ENCODE data around the gene CIZ1. TPM values are rescaled to one million over a fixed set of nuclear protein-coding genes. Genes with fewer than 3 reads are reported as not detected.

Gene CIZ1
- total and polyA plus RNA-seq, 2 of the 13 experiments (the other 11 are each of a cell fraction or from before 2014, with no cell fraction given): 30.6 to 50.3 TPM

DNA sequence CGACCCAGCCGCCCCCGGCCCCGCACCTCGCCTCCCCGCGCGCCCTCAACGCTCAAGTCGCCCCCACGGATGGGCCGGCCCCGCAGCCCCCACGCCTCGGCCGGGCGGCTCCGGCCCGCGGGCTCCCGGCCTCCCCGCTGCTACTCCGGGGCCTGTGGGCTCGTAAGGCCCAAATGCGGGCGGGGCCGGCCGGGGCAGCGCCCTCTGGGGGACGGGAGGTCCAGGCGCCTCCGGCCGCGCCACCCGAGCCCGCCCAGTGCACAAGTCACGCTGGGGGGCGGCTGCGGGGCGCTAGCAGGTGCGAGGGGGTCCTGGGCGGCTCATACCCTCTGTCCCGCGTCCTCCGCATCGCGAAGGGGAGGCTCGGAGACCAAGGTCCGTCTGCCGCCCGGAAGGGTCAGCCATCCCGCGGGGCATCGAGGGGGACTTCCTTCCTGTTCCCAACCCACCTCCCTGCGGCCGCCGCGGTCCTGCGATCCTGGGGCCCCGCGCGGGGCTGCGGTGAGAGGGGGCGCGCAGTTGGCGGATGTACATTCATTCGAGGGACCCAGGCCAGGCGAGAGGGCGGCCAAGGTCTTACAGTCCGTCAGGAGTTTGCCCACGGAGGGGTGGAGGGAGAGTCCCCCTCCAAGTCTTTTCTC, at the start of gene CIZ1 (continued):
- TF ChIP-seq, protein P1, sequence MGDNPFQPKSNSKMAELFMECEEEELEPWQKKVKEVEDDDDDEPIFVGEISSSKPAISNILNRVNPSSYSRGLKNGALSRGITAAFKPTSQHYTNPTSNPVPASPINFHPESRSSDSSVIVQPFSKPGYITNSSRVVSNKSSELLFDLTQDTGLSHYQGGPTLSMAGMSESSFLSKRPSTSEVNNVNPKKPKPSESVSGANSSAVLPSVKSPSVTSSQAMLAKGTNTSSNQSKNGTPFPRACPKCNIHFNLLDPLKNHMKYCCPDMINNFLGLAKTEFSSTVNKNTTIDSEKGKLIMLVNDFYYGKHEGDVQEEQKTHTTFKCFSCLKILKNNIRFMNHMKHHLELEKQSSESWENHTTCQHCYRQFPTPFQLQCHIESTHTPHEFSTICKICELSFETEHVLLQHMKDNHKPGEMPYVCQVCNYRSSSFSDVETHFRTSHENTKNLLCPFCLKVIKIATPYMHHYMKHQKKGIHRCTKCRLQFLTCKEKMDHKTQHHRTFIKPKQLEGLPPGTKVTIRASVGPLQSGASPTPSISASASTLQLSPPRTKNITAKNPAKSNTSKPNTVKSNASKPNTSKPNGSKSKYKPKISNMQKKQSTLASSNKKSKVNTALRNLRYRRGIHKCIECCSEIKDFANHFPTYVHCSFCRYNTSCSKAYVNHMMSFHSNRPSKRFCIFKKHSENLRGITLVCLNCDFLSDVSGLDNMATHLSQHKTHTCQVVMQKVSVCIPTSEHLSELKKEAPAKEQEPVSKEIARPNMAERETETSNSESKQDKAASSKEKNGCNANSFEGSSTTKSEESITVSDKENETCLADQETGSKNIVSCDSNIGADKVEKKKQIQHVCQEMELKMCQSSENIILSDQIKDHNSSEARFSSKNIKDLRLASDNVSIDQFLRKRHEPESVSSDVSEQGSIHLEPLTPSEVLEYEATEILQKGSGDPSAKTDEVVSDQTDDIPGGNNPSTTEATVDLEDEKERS (CRISPR knock-in tag; IDR thresholded peaks at IDR 0.05): no peak
- TF ChIP-seq MXI1 (IDR thresholded peaks at IDR 0.05; ENCODE audit: borderline replicate concordance, low read depth, low read length) (0 out of 3 replicates have a peak, but pooled peaks have one; percentile 32), HOXA5 (CRISPR knock-in tag; IDR thresholded peaks at IDR 0.05) (no peak; the same call in 1 of the 2 replicates), ZNF768 (CRISPR knock-in tag; IDR thresholded peaks at IDR 0.05) (0 out of 2 replicates have a peak, but pooled peaks have one; percentile 32), ZNF317 (CRISPR knock-in tag; IDR thresholded peaks at IDR 0.05) (no peak), ZNF775 (CRISPR knock-in tag; IDR thresholded peaks at IDR 0.05; ENCODE audit: borderline replicate concordance) (no peak), KDM1A (CRISPR knock-in tag; IDR thresholded peaks at IDR 0.05) (no peak), FOXA1 (IDR thresholded peaks at IDR 0.05) (no peak), FOXA1 (CRISPR knock-in tag; IDR thresholded peaks at IDR 0.05) (no peak), KDM5B (CRISPR knock-in tag; IDR thresholded peaks at IDR 0.05; ENCODE audit: borderline replicate concordance) (peak; percentile 72; the same call in 1 of the 2 replicates), KAT2B (IDR thresholded peaks at IDR 0.05; ENCODE audit: borderline replicate concordance, low read depth, low read length) (no peak), NCOA5 (CRISPR knock-in tag; IDR thresholded peaks at IDR 0.05) (no peak), ZNF724P (CRISPR knock-in tag; IDR thresholded peaks at IDR 0.05; ENCODE audit: borderline replicate concordance) (peak; percentile 63; the same call in 1 of the 2 replicates), ZNF225 (CRISPR knock-in tag; IDR thresholded peaks at IDR 0.05) (peak; percentile 9; the same call in 1 of the 2 replicates)
- TF ChIP-seq, protein P2, sequence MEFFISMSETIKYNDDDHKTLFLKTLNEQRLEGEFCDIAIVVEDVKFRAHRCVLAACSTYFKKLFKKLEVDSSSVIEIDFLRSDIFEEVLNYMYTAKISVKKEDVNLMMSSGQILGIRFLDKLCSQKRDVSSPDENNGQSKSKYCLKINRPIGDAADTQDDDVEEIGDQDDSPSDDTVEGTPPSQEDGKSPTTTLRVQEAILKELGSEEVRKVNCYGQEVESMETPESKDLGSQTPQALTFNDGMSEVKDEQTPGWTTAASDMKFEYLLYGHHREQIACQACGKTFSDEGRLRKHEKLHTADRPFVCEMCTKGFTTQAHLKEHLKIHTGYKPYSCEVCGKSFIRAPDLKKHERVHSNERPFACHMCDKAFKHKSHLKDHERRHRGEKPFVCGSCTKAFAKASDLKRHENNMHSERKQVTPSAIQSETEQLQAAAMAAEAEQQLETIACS (CRISPR knock-in tag; IDR thresholded peaks at IDR 0.05): peak; percentile 62
- TF ChIP-seq, protein P3, sequence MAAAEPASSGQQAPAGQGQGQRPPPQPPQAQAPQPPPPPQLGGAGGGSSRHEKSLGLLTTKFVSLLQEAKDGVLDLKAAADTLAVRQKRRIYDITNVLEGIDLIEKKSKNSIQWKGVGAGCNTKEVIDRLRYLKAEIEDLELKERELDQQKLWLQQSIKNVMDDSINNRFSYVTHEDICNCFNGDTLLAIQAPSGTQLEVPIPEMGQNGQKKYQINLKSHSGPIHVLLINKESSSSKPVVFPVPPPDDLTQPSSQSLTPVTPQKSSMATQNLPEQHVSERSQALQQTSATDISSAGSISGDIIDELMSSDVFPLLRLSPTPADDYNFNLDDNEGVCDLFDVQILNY (CRISPR knock-in tag; conservative IDR thresholded peaks at IDR 0.05): no peak; the same call in 1 of the 2 replicates
- TF ChIP-seq, protein P4, sequence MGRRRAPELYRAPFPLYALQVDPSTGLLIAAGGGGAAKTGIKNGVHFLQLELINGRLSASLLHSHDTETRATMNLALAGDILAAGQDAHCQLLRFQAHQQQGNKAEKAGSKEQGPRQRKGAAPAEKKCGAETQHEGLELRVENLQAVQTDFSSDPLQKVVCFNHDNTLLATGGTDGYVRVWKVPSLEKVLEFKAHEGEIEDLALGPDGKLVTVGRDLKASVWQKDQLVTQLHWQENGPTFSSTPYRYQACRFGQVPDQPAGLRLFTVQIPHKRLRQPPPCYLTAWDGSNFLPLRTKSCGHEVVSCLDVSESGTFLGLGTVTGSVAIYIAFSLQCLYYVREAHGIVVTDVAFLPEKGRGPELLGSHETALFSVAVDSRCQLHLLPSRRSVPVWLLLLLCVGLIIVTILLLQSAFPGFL (CRISPR knock-in tag; IDR thresholded peaks at IDR 0.05): no peak
- TF ChIP-seq, protein P5, sequence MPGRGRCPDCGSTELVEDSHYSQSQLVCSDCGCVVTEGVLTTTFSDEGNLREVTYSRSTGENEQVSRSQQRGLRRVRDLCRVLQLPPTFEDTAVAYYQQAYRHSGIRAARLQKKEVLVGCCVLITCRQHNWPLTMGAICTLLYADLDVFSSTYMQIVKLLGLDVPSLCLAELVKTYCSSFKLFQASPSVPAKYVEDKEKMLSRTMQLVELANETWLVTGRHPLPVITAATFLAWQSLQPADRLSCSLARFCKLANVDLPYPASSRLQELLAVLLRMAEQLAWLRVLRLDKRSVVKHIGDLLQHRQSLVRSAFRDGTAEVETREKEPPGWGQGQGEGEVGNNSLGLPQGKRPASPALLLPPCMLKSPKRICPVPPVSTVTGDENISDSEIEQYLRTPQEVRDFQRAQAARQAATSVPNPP (CRISPR knock-in tag; IDR thresholded peaks at IDR 0.05): peak; percentile 82; the same call in 1 of the 2 replicates

Measured in HepG2 (cell line).